HepG2 (cell line): ENCODE results near the gene SSH3. TPM values are rescaled to one million over a fixed set of nuclear protein-coding genes. Genes with fewer than 3 reads are reported as not detected.

Experiments
- ATAC-seq: fragments of 200-7000 bp; cut with Tn5 transposase; 3 replicates; pipeline ENCODE4 v1.9.1; 2020; ENCODE audit warnings: mild to moderate bottlenecking, moderate library complexity
- BruUV-seq: library from RNA; stranded (reverse); fragments of 400-500 nt; replicated peaks from 2 replicates; lab custom pipeline; 2021; lab: Mats Ljungman, UMichigan
- CTCF ChIA-PET: fragments of 300-600 bp; formaldehyde crosslinking; extraction: SDS; loops from one replicate; lab custom pipeline; 2021; ENCODE audit warnings: low total read pairs, inconsistent platforms, low intra/inter-chr PET ratio; lab: Yijun Ruan, JAX
- POLR2A ChIA-PET: fragments of 350-600 bp; sonication (Branson Sonifier 250); formaldehyde crosslinking; loops from one replicate; lab custom pipeline; 2020; ENCODE audit warnings: antibody characterized with exemption, inconsistent platforms; lab: Yijun Ruan, JAX
- DNase-seq: peaks from one replicate; pipeline ENCODE4 v3.0.0-alpha.2; 2015; ENCODE audit warnings: low spot score
- FAIRE-seq: peaks from 3 replicates; lab custom pipeline; 2011; peaks lifted over from hg19 to GRCh38; lab: Jason Lieb, UNC
- H2AFZ ChIP-seq: one replicate; pipeline ENCODE4 v1.6.1; 2011; ENCODE audit warnings: low read length, inconsistent platforms
- H3K27ac ChIP-seq: fragments of 300-600 bp; 3 replicates; pipeline ENCODE4 v1.8.0; 2011; ENCODE audit warnings: mixed run types, mild to moderate bottlenecking, mixed read lengths, low read length, inconsistent platforms; ENCODE audit not compliant: insufficient read depth; ENCODE audit errors: extremely low read length
- H3K27me3 ChIP-seq, 2 experiments: fragments of 200-600 bp in 1 of 2; 2 replicates in 1 of 2; 3 replicates in 1 of 2; pipeline versions ENCODE4 v1.6.0 to v1.8.0; 2011; ENCODE audit warnings: low read length in 2 of 2, mild to moderate bottlenecking in 2 of 2, moderate library complexity in 2 of 2, inconsistent platforms in 1 of 2; ENCODE audit not compliant: insufficient read depth in 2 of 2, control insufficient read depth in 1 of 2
- H3K36me3 ChIP-seq, 2 experiments: fragments of 200-600 bp in 1 of 2; replicated peaks in 1 of 2; 2 replicates in 1 of 2; 3 replicates in 1 of 2; pipeline versions ENCODE4 v1.5.1 to v1.8.0; 2011; ENCODE audit warnings: low read length in 2 of 2, inconsistent platforms in 1 of 2; ENCODE audit not compliant: insufficient read depth in 2 of 2, control insufficient read depth in 1 of 2
- H3K4me1 ChIP-seq: 2 replicates; pipeline ENCODE4 v1.5.1; 2012; ENCODE audit warnings: low read length, inconsistent platforms; ENCODE audit not compliant: insufficient read depth
- H3K4me2 ChIP-seq: 2 replicates; pipeline ENCODE4 v1.6.0; 2011; ENCODE audit warnings: low read depth, low read length, inconsistent platforms
- H3K4me3 ChIP-seq, 3 experiments: fragments of 200-600 bp in 1 of 3; sonication (generic), shearing (Covaris generic) in 1 of 3; replicated peaks in 1 of 3; 2 replicates each; pipeline ENCODE4 v1.5.1; 2011 to 2016; ENCODE audit warnings: low read length in 3 of 3, inconsistent platforms in 2 of 3, low read depth in 2 of 3, mild to moderate bottlenecking in 2 of 3, control low read depth in 1 of 3, mixed read lengths in 1 of 3; ENCODE audit not compliant: insufficient read depth in 1 of 3
- H3K79me2 ChIP-seq: one replicate; pipeline ENCODE4 v1.6.1; 2011; ENCODE audit warnings: low read length, inconsistent platforms; ENCODE audit not compliant: insufficient read depth
- H3K9ac ChIP-seq: 2 replicates; pipeline ENCODE4 v1.6.0; 2011; ENCODE audit warnings: mild to moderate bottlenecking, low read depth, low read length, inconsistent platforms; ENCODE audit not compliant: insufficient read depth
- H3K9me3 ChIP-seq: 2 replicates; pipeline ENCODE4 v1.5.1; 2012; ENCODE audit warnings: mild to moderate bottlenecking, low read length
- H4K20me1 ChIP-seq: 2 replicates; pipeline ENCODE4 v1.6.0; 2011; ENCODE audit warnings: inconsistent platforms, mild to moderate bottlenecking, low read length, moderate library complexity; ENCODE audit not compliant: insufficient read depth
- ARHGAP35 ChIP-seq: sonication (generic); formaldehyde crosslinking; IDR thresholded peaks from 2 replicates; pipeline ENCODE4 v1.9.0; 2022; ENCODE audit warnings: mild to moderate bottlenecking, inconsistent platforms, moderate library complexity, missing genetic modification reagents, borderline replicate concordance
- HOXA3 ChIP-seq: sonication (generic); formaldehyde crosslinking; IDR thresholded peaks from 2 replicates; pipeline ENCODE4 v1.5.0; 2020; ENCODE audit warnings: missing genetic modification reagents
- TCF7L2 ChIP-seq: IDR thresholded peaks from 2 replicates; pipeline ENCODE4 v1.6.1; 2011; ENCODE audit warnings: mild to moderate bottlenecking, low read depth, low read length, moderate library complexity
- ZNF776 ChIP-seq: sonication (generic); formaldehyde crosslinking; IDR thresholded peaks from 2 replicates; pipeline ENCODE4 v1.4.0; 2020; ENCODE audit warnings: mild to moderate bottlenecking, missing genetic modification reagents
- WGBS: methylation state at CpG from one replicate; pipeline ENCODE4 v1.1.6; 2017; ENCODE audit warnings: low lambda C conversion rate; 5-methylcytosine and 5-hydroxymethylcytosine counted together
- in situ Hi-C: cut with HindIII; loops from 2 replicates; pipeline ENCODE4 v1.10.0; 2017; ENCODE audit warnings: low pct_unique_long_range_greater_than_20kb; ENCODE audit not compliant: extremely low pct_ligation_motif_present
- intact Hi-C: fragments of 100-400 bp; cut with micrococcal nuclease; formaldehyde crosslinking; loops from one replicate; pipeline ENCODE4 v1.10.0; 2022; ENCODE audit not compliant: unreplicated experiment
- polyA plus RNA-seq, 8 experiments: library from polyadenylated mRNA; depleted of rRNA in 3 of 8; stranded (reverse) in 7 of 8; unstranded in 1 of 8; fragments of >200 nt; fragmentation: Illumina TruSeq in 4 of 8; extraction: Trizol in 4 of 8; gene quantifications; 2 replicates each; pipeline versions ENCODE4 v1.2.1 to v1.2.3, GENCODE V29; 2011 to 2016; ENCODE audit warnings: low read depth in 4 of 8, missing spikeins in 1 of 8, mixed read lengths in 1 of 8; ENCODE audit not compliant: insufficient read depth in 1 of 8
- total RNA-seq, 5 experiments: library from RNA; depleted of rRNA; stranded (reverse); fragments of >200 nt; fragmentation: Illumina TruSeq; extraction: Trizol; gene quantifications; 2 replicates each; pipeline ENCODE4 v1.2.3, GENCODE V29; 2016; ENCODE audit warnings: low read depth in 1 of 5
- TF ChIP-seq, protein P1 (sequence below): sonication (generic); formaldehyde crosslinking; IDR thresholded peaks from 2 replicates; pipeline ENCODE4 v1.4.0; 2020; ENCODE audit warnings: missing genetic modification reagents, mild to moderate bottlenecking, borderline replicate concordance
- TF ChIP-seq, protein P2 (sequence below): sonication (generic); formaldehyde crosslinking; IDR thresholded peaks from 2 replicates; pipeline ENCODE4 v1.9.0; 2021; ENCODE audit warnings: missing genetic modification reagents, borderline replicate concordance
- TF ChIP-seq, protein P3 (sequence below): sonication (generic); formaldehyde crosslinking; IDR thresholded peaks from 2 replicates; pipeline ENCODE4 v1.5.0; 2020; ENCODE audit warnings: mild to moderate bottlenecking, missing genetic modification reagents, borderline replicate concordance

Gene SSH3
- total and polyA plus RNA-seq, 2 of the 13 experiments (the other 11 are each of a cell fraction or from before 2014, with no cell fraction given) = 12.4 to 18.8 TPM

DNA sequence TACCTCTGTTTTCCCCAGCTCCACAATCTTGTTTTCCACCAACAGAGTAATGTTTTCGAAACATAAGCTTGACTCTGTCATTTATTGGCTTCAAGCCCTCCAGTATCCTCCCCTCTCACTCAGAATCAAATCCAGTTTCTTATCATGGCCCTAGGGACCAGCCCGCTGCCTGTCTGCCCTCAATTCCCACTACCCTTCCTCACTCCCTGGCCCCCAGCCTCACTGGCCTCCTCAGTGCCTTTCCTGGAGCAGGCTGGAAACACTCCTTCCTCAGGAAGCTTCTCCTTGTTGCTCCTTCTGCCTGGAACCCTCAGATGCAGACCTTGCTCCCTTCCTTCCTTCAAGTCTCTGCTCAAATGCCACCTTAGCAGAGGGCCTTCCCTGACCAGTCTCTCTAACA lies 46.1 kb downstream of the SSH3 start:
- intact Hi-C loops = no loop called here
- Histone ChIP-seq H3K9ac (no peak overlapping the region), H2AFZ (no peak overlapping the region), H3K4me3 (no peak overlapping the region), H3K9me3 (no peaks in the 10 kb centered on the region), H3K4me1 (peaks cover 32% of the 10 kb centered on the region), H3K27ac (no peak overlapping the region), H4K20me1 (no peaks in the 10 kb centered on the region), H3K27me3 (no peaks in the 10 kb centered on the region), H3K79me2 (no peaks in the 10 kb centered on the region), H3K36me3 (no peaks in the 10 kb centered on the region), H3K4me2 (no peak overlapping the region)
- ChIA-PET CTCF (interaction anchor here (2.6 kb wide), 1 partner anchor 33 kb away, joined by 25 read pairs; no protein-coding TSS in a partner anchor), POLR2A (interaction anchor here (9.7 kb wide), 1 partner anchor 29 kb away, joined by 365 read pairs; the partner anchor contains the start of gene CLCF1)
- BruUV-seq = no TSS peak
- DNase-seq (no peak), FAIRE-seq (no peak), ATAC-seq (no peak)
- in situ Hi-C loops = no loop called here
- TF ChIP-seq, protein P1, sequence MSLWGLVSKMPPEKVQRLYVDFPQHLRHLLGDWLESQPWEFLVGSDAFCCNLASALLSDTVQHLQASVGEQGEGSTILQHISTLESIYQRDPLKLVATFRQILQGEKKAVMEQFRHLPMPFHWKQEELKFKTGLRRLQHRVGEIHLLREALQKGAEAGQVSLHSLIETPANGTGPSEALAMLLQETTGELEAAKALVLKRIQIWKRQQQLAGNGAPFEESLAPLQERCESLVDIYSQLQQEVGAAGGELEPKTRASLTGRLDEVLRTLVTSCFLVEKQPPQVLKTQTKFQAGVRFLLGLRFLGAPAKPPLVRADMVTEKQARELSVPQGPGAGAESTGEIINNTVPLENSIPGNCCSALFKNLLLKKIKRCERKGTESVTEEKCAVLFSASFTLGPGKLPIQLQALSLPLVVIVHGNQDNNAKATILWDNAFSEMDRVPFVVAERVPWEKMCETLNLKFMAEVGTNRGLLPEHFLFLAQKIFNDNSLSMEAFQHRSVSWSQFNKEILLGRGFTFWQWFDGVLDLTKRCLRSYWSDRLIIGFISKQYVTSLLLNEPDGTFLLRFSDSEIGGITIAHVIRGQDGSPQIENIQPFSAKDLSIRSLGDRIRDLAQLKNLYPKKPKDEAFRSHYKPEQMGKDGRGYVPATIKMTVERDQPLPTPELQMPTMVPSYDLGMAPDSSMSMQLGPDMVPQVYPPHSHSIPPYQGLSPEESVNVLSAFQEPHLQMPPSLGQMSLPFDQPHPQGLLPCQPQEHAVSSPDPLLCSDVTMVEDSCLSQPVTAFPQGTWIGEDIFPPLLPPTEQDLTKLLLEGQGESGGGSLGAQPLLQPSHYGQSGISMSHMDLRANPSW = no peak
- TF ChIP-seq HOXA3 (CRISPR knock-in tag) (no peak), TCF7L2 (no peak), ARHGAP35 (CRISPR knock-in tag) (no peak), ZNF776 (CRISPR knock-in tag) (no peak)
- TF ChIP-seq, protein P2, sequence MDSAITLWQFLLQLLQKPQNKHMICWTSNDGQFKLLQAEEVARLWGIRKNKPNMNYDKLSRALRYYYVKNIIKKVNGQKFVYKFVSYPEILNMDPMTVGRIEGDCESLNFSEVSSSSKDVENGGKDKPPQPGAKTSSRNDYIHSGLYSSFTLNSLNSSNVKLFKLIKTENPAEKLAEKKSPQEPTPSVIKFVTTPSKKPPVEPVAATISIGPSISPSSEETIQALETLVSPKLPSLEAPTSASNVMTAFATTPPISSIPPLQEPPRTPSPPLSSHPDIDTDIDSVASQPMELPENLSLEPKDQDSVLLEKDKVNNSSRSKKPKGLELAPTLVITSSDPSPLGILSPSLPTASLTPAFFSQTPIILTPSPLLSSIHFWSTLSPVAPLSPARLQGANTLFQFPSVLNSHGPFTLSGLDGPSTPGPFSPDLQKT (CRISPR knock-in tag) = no peak
- TF ChIP-seq, protein P3, sequence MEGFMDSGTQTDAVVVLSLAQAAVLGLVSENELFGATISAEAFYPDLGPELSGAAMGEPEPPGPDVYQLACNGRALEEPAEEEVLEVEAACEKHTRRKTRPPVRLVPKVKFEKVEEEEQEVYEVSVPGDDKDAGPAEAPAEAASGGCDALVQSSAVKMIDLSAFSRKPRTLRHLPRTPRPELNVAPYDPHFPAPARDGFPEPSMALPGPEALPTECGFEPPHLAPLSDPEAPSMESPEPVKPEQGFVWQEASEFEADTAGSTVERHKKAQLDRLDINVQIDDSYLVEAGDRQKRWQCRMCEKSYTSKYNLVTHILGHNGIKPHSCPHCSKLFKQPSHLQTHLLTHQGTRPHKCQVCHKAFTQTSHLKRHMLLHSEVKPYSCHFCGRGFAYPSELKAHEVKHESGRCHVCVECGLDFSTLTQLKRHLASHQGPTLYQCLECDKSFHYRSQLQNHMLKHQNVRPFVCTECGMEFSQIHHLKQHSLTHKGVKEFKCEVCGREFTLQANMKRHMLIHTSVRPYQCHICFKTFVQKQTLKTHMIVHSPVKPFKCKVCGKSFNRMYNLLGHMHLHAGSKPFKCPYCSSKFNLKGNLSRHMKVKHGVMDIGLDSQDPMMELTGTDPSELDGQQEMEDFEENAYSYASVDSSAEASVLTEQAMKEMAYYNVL = no peak
- WGBS = 81% methylated on average over 2 of the region's 2 CpGs
